OCI-LY3 (cell line): ENCODE data around the gene IGFN1.

ENCODE experiments used
- H2AFZ ChIP-seq: fragments of 200-600, 300-600 bp; shearing (Covaris generic); 2 replicates; pipeline ENCODE4 v1.6.0; 2014; ENCODE audit warnings: antibody characterized with exemption, low read depth, low read length
- H3K27ac ChIP-seq: fragments of 200-600, 300-600 bp; sonication (generic); 2 replicates; pipeline ENCODE4 v1.5.1; 2014; ENCODE audit warnings: mild to moderate bottlenecking, low read length, moderate library complexity, mixed read lengths
- H3K27me3 ChIP-seq: fragments of 200-600, 300-600 bp; sonication (generic); 2 replicates; pipeline ENCODE4 v1.6.1; 2014; ENCODE audit warnings: low read depth, low read length, mixed read lengths
- H3K36me3 ChIP-seq: fragments of 200-600, 300-600 bp; sonication (generic); replicated peaks from 2 replicates; pipeline ENCODE3; 2014; ENCODE audit warnings: low read depth, low read length, mixed read lengths
- H3K4me1 ChIP-seq: fragments of 300-600, 200-600 bp; sonication (generic); 2 replicates; pipeline ENCODE4 v1.6.1; 2014; ENCODE audit warnings: low read length, mixed read lengths
- H3K4me2 ChIP-seq: fragments of 200-600, 300-600 bp; sonication (generic); 2 replicates; pipeline ENCODE4 v1.6.1; 2014; ENCODE audit warnings: low read length, mixed read lengths
- H3K4me3 ChIP-seq: fragments of 300-600, 200-600 bp; sonication (generic); 2 replicates; pipeline ENCODE4 v1.5.1; 2014; ENCODE audit warnings: antibody characterized with exemption, mild to moderate bottlenecking, low read length, moderate library complexity
- H3K79me2 ChIP-seq: fragments of 300-600, 200-600 bp; shearing (Covaris generic); 2 replicates; pipeline ENCODE4 v1.6.1; 2014; ENCODE audit warnings: mild to moderate bottlenecking, low read length, mixed read lengths
- H3K9ac ChIP-seq: fragments of 300-600, 200-600 bp; shearing (Covaris generic); 2 replicates; pipeline ENCODE4 v1.6.0; 2014; ENCODE audit warnings: mild to moderate bottlenecking, low read length, moderate library complexity
- H3K9me3 ChIP-seq: fragments of 200-600, 300-600 bp; shearing (Covaris generic); 2 replicates; pipeline ENCODE4 v1.6.1; 2014; ENCODE audit warnings: low read length, mixed read lengths; ENCODE audit not compliant: insufficient read depth
- H4K20me1 ChIP-seq: fragments of 200-600, 300-600 bp; sonication (generic); 2 replicates; pipeline ENCODE4 v1.6.1; 2016; ENCODE audit warnings: low read length, mixed read lengths; ENCODE audit not compliant: insufficient read depth
- EZH2phosphoT487 ChIP-seq: fragments of 200-600 bp; shearing (Covaris generic); IDR thresholded peaks from 2 replicates; pipeline ENCODE4 v1.6.1; 2018; ENCODE audit warnings: antibody characterized with exemption, mixed run types, low read depth
- TF ChIP-seq, protein P1 (sequence below): fragments of 200-600, 300-600 bp; sonication (generic); IDR thresholded peaks from 2 replicates; pipeline ENCODE4 v1.5.1; 2014; ENCODE audit warnings: antibody characterized with exemption, low read length, low read depth

Gene IGFN1

DNA sequence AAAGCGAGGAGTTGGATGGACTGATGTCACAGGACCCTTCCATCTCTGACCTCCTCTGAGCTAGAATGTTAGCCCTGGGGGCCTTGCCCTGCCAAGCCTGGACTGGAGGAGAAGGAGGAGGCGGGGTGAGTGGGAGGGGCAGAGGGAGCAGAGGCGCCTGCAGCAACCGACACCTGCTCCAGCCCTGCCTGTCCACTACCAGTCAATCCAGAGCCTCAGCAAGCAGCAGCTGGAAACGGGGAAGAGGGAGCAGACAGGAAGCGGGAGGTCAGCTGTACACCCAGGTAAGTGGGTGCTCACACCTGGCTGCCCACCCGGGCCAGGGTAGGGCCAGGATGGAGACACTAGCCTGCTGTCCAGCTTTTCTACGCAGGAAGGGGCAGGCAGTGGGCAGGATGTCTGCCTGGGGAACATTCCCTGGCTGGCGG lies at the start of gene IGFN1:
TSS of gene IGFN1 (plus strand) at position 201 of the 428 bp plus-strand sequence. CDS start 2,470 bp downstream, outside the sequence.
- Histone ChIP-seq H3K27me3 (peaks cover 54% of the 10 kb centered on the region), H3K4me3 (no peak within 1 kb of the TSS), H3K36me3 (no peaks in the 10 kb centered on the region), H4K20me1 (no peaks in the 10 kb centered on the region), H2AFZ (no peak within 1 kb of the TSS), H3K79me2 (no peaks in the 10 kb centered on the region), H3K4me1 (no peaks in the 10 kb centered on the region), H3K4me2 (no peak within 1 kb of the TSS), H3K9me3 (no peaks in the 10 kb centered on the region), H3K27ac (no peak within 1 kb of the TSS), H3K9ac (no peak within 1 kb of the TSS)
- TF ChIP-seq, protein P1, sequence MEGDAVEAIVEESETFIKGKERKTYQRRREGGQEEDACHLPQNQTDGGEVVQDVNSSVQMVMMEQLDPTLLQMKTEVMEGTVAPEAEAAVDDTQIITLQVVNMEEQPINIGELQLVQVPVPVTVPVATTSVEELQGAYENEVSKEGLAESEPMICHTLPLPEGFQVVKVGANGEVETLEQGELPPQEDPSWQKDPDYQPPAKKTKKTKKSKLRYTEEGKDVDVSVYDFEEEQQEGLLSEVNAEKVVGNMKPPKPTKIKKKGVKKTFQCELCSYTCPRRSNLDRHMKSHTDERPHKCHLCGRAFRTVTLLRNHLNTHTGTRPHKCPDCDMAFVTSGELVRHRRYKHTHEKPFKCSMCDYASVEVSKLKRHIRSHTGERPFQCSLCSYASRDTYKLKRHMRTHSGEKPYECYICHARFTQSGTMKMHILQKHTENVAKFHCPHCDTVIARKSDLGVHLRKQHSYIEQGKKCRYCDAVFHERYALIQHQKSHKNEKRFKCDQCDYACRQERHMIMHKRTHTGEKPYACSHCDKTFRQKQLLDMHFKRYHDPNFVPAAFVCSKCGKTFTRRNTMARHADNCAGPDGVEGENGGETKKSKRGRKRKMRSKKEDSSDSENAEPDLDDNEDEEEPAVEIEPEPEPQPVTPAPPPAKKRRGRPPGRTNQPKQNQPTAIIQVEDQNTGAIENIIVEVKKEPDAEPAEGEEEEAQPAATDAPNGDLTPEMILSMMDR = no peak
- no peak for TF ChIP-seq EZH2phosphoT487

DNA sequence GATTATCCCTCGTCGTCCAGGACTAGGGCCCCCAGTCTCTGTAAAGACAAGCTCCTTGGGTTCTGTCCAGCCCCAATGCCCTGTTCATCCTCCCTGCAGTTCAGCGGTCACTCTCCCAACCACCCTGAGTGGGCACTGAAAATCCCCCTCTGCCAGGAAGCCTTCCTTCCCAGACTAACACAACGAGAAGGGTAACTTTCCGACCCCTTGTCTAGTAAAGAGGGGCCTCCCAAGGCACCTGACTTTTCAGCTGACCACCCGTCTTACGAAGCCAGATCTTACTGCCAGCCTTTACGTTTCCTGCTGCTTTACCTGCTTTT lies 49.7 kb upstream of the IGFN1 start:
- no peak for TF ChIP-seq EZH2phosphoT487
- TF ChIP-seq, protein P1 = no peak

DNA sequence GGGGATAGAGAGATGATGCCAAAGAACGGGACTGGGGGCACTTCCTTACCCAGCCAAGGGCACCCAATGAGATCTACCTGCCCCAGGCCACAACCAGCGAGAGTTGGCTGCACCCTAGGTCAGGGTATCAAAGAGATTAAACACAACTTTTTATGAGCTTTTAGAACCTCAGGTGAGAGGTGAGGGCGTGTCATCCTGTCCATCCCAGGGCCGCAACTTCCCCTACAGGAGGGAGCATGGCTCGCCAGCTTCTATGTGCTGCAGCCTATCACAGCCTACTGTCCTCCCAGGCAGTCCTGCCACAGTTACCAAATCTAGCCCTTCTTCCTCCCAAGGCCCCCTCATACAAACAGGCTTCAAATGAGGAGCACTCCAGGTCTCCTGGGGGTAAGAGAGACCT lies 49.2 kb upstream of the IGFN1 start:
- Histone ChIP-seq H3K27me3 (no peaks in the 10 kb centered on the region), H3K4me2 (no peak overlapping the region), H3K27ac (no peak overlapping the region), H4K20me1 (peaks cover 9% of the 10 kb centered on the region; the same call in 1 of the 2 replicates), H3K4me3 (no peak overlapping the region), H2AFZ (no peak overlapping the region), H3K9ac (no peak overlapping the region), H3K79me2 (no peaks in the 10 kb centered on the region), H3K36me3 (peaks cover 56% of the 10 kb centered on the region), H3K4me1 (no peaks in the 10 kb centered on the region), H3K9me3 (no peaks in the 10 kb centered on the region)
- TF ChIP-seq EZH2phosphoT487 = no peak
- TF ChIP-seq, protein P1 = no peak

More for the DNA sequence above, 49.7 kb upstream of the IGFN1 start:
- Histone ChIP-seq H2AFZ (no peak overlapping the region), H4K20me1 (peaks cover 9% of the 10 kb centered on the region; the same call in 1 of the 2 replicates), H3K4me3 (no peak overlapping the region), H3K27ac (no peak overlapping the region), H3K9ac (no peak overlapping the region), H3K36me3 (peaks cover 52% of the 10 kb centered on the region), H3K27me3 (no peaks in the 10 kb centered on the region), H3K9me3 (no peaks in the 10 kb centered on the region), H3K4me2 (no peak overlapping the region), H3K79me2 (no peaks in the 10 kb centered on the region), H3K4me1 (no peaks in the 10 kb centered on the region)

DNA sequence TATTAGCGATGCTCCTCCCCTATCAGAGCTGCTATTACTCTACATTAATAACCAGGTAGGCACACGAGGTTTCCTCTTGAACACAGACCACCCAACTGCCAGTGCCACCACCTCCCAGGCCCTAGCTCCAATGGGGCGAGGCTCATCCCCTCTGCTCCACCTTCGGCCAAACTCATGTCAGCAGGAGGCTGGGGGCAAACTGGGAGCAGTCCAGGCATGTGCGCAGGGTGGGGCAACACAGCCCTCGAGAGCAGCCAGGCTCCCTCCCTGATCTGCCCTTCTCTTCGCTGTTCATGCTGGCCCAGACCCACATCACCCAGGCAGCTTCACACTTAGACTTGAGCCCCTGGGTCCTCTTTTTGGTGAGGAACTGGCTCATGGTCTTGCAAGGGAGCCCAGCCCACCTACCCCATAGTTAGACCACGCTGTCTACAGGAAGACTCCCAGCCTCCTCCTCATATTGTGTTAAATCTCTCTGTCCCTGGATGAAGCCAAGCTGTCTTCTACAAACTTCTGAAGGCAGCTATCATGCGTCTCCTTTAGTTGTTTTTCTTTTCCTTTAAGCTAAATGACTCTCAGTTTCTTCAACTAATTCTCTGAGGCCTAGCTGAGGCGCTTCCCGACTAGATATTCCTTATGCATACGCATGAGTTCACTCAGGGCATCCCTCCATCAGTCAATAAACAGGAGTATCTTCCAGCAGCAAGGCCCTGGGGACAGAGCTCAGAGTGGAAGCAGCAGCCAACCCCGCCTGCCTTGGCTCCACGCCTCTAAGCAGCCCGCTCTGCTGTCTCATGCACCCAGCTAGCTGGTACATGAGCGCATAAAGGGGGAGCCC lies 48.4 kb upstream of the IGFN1 start:
- no peak overlapping the region for H3K27ac ChIP-seq
- peaks cover 62% of the 10 kb centered on the region for H3K36me3 ChIP-seq
- no peaks in the 10 kb centered on the region for H3K79me2 ChIP-seq
- no peak overlapping the region for H3K9ac ChIP-seq
- H3K4me2 ChIP-seq = no peak overlapping the region
- no peak overlapping the region for H2AFZ ChIP-seq
- no peak overlapping the region for H3K4me3 ChIP-seq
- H3K27me3 ChIP-seq = no peaks in the 10 kb centered on the region
- no peaks in the 10 kb centered on the region for H3K4me1 ChIP-seq
- no peaks in the 10 kb centered on the region for H3K9me3 ChIP-seq
- TF ChIP-seq, protein P1 = no peak
- TF ChIP-seq EZH2phosphoT487 = no peak
- H4K20me1 ChIP-seq = peaks cover 9% of the 10 kb centered on the region; the same call in 1 of the 2 replicates
